ENCODE measurements around the gene ARHGAP21. TPM values are rescaled to one million over a fixed set of nuclear protein-coding genes. Genes with fewer than 3 reads are reported as not detected.
A peak's percentile ranks its signal among the peaks of the same experiment; 100 is the strongest.

The ARHGAP21 gene
- total RNA-seq, 1 donor from 2014 or later, result 44.8 TPM

DNA sequence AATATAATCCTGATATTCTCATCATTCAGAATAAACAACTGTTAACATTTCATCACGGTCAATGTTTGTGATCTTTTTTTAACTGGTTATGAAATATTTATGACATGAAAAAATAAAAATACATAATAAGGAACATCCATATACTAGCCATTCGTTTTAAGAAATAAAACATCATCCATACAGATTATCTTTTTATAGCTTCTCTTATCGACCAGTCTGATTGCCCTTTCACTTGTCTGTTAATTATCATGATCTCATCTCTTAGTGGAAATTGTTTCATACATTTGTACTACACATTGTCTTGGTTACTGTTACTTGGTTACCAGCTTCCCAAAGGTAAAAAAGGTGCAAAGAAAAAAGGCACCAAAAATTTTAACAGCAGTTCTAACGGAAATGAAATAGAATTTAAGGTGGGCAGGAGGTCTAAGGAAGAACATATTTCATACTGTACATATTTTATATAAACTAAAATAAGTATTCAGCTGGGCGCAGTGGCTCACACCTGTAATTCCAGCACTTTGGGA is 8.4 kb downstream of the ARHGAP21 start:
- intact Hi-C loops (cut with micrococcal nuclease), result no loop called here
- H3K4me1 ChIP-seq, result peaks cover 96% of the 10 kb centered on the region

DNA sequence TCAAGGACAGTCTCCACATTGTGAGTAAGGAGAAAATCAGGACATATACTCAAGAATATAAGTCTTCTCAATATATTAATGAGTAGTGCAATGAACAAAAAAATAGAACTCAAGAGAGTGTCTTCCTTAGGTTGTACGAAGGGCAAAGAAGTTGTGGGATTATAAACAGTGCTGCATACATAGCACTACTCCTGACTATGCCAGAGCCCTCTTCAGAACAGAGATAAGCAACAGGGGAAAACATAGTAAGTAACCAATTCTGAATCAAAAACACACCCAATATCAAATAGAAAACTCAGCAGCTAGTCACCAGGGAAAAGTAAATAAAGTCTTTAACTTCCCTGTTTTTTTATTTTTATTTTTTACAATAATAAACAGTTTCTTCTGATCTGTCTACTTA is 10.6 kb downstream of the ARHGAP21 start:
- H3K36me3 ChIP-seq, result no peaks in the 10 kb centered on the region
- no peaks in the 10 kb centered on the region for H3K9me3 ChIP-seq (replicated peaks)
- H3K27me3 ChIP-seq (ENCODE audit: low read depth), result no peaks in the 10 kb centered on the region
- peak overlapping the region; percentile 41 for H3K27ac ChIP-seq (replicated peaks)
- H3K4me3 ChIP-seq, result peak overlapping the region; percentile 0
- H3K4me1 ChIP-seq, result peaks cover 94% of the 10 kb centered on the region
- DNase-seq, result no peak
- TF ChIP-seq, protein P1, sequence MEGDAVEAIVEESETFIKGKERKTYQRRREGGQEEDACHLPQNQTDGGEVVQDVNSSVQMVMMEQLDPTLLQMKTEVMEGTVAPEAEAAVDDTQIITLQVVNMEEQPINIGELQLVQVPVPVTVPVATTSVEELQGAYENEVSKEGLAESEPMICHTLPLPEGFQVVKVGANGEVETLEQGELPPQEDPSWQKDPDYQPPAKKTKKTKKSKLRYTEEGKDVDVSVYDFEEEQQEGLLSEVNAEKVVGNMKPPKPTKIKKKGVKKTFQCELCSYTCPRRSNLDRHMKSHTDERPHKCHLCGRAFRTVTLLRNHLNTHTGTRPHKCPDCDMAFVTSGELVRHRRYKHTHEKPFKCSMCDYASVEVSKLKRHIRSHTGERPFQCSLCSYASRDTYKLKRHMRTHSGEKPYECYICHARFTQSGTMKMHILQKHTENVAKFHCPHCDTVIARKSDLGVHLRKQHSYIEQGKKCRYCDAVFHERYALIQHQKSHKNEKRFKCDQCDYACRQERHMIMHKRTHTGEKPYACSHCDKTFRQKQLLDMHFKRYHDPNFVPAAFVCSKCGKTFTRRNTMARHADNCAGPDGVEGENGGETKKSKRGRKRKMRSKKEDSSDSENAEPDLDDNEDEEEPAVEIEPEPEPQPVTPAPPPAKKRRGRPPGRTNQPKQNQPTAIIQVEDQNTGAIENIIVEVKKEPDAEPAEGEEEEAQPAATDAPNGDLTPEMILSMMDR (IDR thresholded peaks at IDR 0.05; ENCODE audit: borderline replicate concordance), result no peak
- intact Hi-C loops (cut with micrococcal nuclease), result no loop called here

More for the DNA sequence above, 8.4 kb downstream of the ARHGAP21 start:
- Histone ChIP-seq H3K27ac (replicated peaks) (no peak overlapping the region), H3K27me3 (ENCODE audit: low read depth) (no peaks in the 10 kb centered on the region), H3K9me3 (replicated peaks) (no peaks in the 10 kb centered on the region), H3K36me3 (no peaks in the 10 kb centered on the region), H3K4me3 (no peak overlapping the region)
- DNase-seq, result no peak
- TF ChIP-seq, protein P1 (IDR thresholded peaks at IDR 0.05; ENCODE audit: borderline replicate concordance), result no peak

DNA sequence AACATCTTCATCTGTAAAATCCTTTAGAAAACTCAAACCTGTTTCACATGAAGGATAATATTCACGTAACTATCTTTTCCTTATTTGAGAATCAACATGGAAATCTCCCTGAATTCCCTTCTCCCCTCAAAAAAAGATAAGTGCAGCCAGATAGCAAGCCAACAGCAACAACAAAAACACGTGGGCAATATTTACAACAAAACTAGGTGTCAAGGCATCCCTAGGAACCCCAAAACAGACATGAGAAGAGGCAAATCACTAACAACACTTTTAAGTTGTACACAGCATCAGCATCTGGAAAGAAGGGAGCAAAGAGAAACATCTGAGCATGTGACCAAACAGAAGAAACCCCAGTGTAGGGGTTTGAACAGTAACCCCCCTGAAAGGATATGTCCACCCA is 12.2 kb downstream of the ARHGAP21 start:
- no peaks in the 10 kb centered on the region for H3K9me3 ChIP-seq (replicated peaks)
- DNase-seq, result no peak
- H3K4me1 ChIP-seq, result peaks cover 94% of the 10 kb centered on the region
- no peak overlapping the region for H3K4me3 ChIP-seq
- intact Hi-C loops (cut with micrococcal nuclease), result no loop called here
- TF ChIP-seq, protein P1 (IDR thresholded peaks at IDR 0.05; ENCODE audit: borderline replicate concordance), result no peak
- no peaks in the 10 kb centered on the region for H3K27me3 ChIP-seq (ENCODE audit: low read depth)
- H3K36me3 ChIP-seq, result no peaks in the 10 kb centered on the region
- H3K27ac ChIP-seq (replicated peaks), result peak overlapping the region; percentile 41

GRCh38 chr10:24708081-24708480 is 15.6 kb downstream of the ARHGAP21 start:
- Histone ChIP-seq H3K27ac (replicated peaks) (no peak overlapping the region), H3K4me1 (peaks cover 92% of the 10 kb centered on the region)

GRCh38 chr10:24707445-24707844 is 16.2 kb downstream of the ARHGAP21 start:
- intact Hi-C loops (cut with micrococcal nuclease), result no loop called here

More at GRCh38 chr10:24708081-24708480, 15.6 kb downstream of the ARHGAP21 start:
- intact Hi-C loops (cut with micrococcal nuclease), result no loop called here
- no peak for DNase-seq
- Histone ChIP-seq H3K4me3 (no peak overlapping the region), H3K27me3 (ENCODE audit: low read depth) (no peaks in the 10 kb centered on the region), H3K36me3 (no peaks in the 10 kb centered on the region), H3K9me3 (replicated peaks) (no peaks in the 10 kb centered on the region)
- TF ChIP-seq, protein P1 (IDR thresholded peaks at IDR 0.05; ENCODE audit: borderline replicate concordance), result no peak

More at GRCh38 chr10:24707445-24707844, 16.2 kb downstream of the ARHGAP21 start:
- TF ChIP-seq, protein P1 (IDR thresholded peaks at IDR 0.05; ENCODE audit: borderline replicate concordance), result no peak
- Histone ChIP-seq H3K27me3 (ENCODE audit: low read depth) (no peaks in the 10 kb centered on the region), H3K4me1 (peaks cover 92% of the 10 kb centered on the region), H3K27ac (replicated peaks) (no peak overlapping the region), H3K4me3 (no peak overlapping the region), H3K36me3 (no peaks in the 10 kb centered on the region), H3K9me3 (replicated peaks) (no peaks in the 10 kb centered on the region)
- DNase-seq, result no peak

Measured in left ventricle myocardium inferior (tissue), 1 donor.